Measurements from ENCODE around the gene ARHGEF37.
"Not testable (repeated sequence)": the region's sequence is repeated elsewhere in the genome, so short reads cannot be mapped to it uniquely, and the experiment has no call there.

Gene ARHGEF37

GRCh38 chr5:149652697-149653096 is 71.4 kb downstream of the ARHGEF37 start:
- DNase-seq = no peak

- DNase-seq = no peak
These were observed 72.9 kb downstream of the ARHGEF37 start for GRCh38 chr5:149654231-149654630.

GRCh38 chr5:149654883-149655505 is 73.7 kb downstream of the ARHGEF37 start:
- DNase-seq = no peak

- DNase-seq = no peak
These were observed 75.4 kb downstream of the ARHGEF37 start for GRCh38 chr5:149656576-149657182.

GRCh38 chr5:149657324-149657723 is 76.0 kb downstream of the ARHGEF37 start:
- no peak for DNase-seq

GRCh38 chr5:149658299-149658698 is 77.0 kb downstream of the ARHGEF37 start:
- DNase-seq = no peak

- no peak for DNase-seq
These were observed 82.8 kb downstream of the ARHGEF37 start for GRCh38 chr5:149664083-149664482.

- no peak for DNase-seq
These were observed 83.5 kb downstream of the ARHGEF37 start for GRCh38 chr5:149664666-149665415.

- no peak for DNase-seq
These were observed 84.3 kb downstream of the ARHGEF37 start for GRCh38 chr5:149665416-149666175.

GRCh38 chr5:149666212-149666852 is 85.0 kb downstream of the ARHGEF37 start:
- no peak for DNase-seq

GRCh38 chr5:149667084-149667828 is 86.0 kb downstream of the ARHGEF37 start:
- DNase-seq = peak; percentile 27

GRCh38 chr5:149667829-149668330 is 86.6 kb downstream of the ARHGEF37 start:
- no peak for DNase-seq

- not testable (repeated sequence) for DNase-seq
These were observed 88.0 kb downstream of the ARHGEF37 start for GRCh38 chr5:149669273-149669672.

GRCh38 chr5:149671544-149671943 is 90.2 kb downstream of the ARHGEF37 start:
- no peak for DNase-seq

- no peak for DNase-seq
These were observed 91.6 kb downstream of the ARHGEF37 start for GRCh38 chr5:149672701-149673476.

- DNase-seq = no peak
These were observed 93.4 kb downstream of the ARHGEF37 start for GRCh38 chr5:149674686-149675085.

GRCh38 chr5:149675610-149676201 is 94.4 kb downstream of the ARHGEF37 start:
- DNase-seq = no peak

GRCh38 chr5:149677731-149678130 is 96.4 kb downstream of the ARHGEF37 start:
- peak; percentile 5 for DNase-seq

- no peak for DNase-seq
These were observed 98.8 kb downstream of the ARHGEF37 start for GRCh38 chr5:149679876-149680809.

Data from CD4-positive, alpha-beta T cell treated with Interleukin-4 for 4 hours (primary cell).